G401 (cell line): ENCODE results near the gene AFF2. TPM values are rescaled to one million over a fixed set of nuclear protein-coding genes. Genes with fewer than 3 reads are reported as not detected.

Experiments used
- DNase-seq: peaks from one replicate; pipeline ENCODE4 v3.0.0-alpha.2; 2015; ENCODE audit warnings: low spot score
- in situ Hi-C: cut with HindIII; loops from 2 replicates; pipeline ENCODE4 v1.10.0; 2016; ENCODE audit warnings: low sequenced_read_pairs, mixed read lengths
- total RNA-seq: library from RNA; depleted of rRNA; stranded (reverse); fragments of >200 nt; shearing (Covaris generic); gene quantifications from 2 replicates; pipeline ENCODE4 v1.2.3, GENCODE V29; 2014

Gene AFF2
- total RNA-seq, 1 experiment from 2014 or later, result 0.58 TPM

DNA sequence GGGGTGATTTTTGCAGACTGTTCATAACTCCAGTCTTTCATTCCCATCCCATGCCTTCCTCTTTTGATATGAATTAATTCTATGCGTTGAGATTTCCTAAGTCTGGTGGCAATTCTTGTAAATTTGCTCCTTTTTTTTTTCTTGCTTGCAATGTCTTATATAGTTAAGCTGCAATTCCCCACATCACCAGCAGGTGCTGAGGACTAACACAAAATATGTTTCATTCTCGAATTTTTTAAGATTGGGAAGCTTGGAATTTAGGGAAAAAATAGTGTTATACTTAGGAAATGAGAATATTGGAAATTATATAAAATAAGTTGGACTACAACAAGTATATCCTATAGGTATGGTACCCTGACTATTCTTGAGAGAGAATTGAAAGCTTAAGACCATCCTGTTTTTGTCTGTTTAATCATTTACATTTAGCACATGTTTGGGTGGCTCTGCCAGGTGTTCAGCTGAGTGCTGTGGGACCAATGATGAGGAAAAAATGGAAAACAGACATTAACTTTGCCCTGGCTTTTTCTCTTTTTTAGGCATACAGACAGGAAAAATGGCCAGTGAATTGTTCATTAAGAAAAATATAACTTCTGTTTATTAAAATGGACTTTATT, 30.2 kb downstream of the AFF2 start:
- in situ Hi-C loops, result no loop called here
- DNase-seq, result no peak

DNA sequence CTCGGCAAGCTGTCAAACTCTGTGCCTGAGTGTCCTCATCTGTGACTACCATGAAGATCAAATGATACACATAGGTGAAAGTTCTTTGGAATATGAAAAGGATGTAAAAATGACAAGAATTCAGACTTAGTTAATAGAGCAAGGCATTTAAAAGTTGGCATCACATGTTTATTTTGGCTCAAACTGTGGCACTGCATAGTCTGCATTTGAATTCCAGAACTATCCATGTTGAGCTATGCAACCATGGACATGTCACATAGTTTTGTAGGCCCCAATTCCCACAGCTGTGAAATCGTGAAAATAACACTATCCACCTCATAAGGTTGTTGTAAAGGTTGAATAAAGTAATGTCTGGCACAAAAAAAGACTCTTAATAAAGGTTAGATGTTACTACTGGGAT, 33.9 kb downstream of the AFF2 start:
- DNase-seq, result no peak
- in situ Hi-C loops, result no loop called here

DNA sequence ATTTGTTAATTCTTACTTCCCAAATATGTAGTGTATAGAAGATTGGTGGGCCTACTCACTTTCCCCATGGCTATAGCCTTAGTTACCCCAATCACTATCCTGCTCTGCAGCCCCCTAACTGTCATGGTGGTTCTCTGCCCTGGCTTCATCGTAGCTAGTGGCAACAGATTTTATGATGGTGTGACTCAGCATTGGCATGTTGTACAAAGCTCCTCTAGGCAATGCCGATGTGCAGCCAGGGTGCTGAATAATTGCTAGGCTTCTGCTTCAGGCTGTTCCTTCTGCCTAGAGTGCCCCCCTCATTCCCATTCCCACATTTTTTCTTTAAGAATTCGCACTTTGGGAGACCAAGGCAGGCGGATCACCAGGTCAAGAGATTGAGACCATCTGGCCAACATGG, 35.2 kb downstream of the AFF2 start:
- no peak for DNase-seq

DNA sequence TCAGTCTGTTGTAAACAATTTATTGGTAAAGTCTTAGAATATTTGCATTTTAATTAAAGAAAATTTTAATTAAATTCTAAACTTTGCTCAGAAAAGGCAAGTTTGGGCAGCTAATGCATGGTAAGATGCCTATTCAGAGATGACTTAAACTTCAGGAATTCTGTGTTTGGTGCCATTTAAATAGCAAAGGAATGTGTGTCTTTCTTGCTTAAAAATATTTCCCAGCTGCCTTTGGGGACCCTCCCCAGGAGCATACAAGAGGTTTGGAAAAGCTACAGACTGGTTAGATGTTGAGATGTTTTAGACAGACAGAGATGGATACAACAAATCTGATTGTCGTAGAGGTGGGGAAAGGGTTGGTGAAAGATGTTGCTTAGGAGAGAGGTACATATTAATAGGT, 36.5 kb downstream of the AFF2 start:
- in situ Hi-C loops, result no loop called here
- DNase-seq, result no peak

More for the DNA sequence above, 35.2 kb downstream of the AFF2 start:
- in situ Hi-C loops, result no loop called here

DNA sequence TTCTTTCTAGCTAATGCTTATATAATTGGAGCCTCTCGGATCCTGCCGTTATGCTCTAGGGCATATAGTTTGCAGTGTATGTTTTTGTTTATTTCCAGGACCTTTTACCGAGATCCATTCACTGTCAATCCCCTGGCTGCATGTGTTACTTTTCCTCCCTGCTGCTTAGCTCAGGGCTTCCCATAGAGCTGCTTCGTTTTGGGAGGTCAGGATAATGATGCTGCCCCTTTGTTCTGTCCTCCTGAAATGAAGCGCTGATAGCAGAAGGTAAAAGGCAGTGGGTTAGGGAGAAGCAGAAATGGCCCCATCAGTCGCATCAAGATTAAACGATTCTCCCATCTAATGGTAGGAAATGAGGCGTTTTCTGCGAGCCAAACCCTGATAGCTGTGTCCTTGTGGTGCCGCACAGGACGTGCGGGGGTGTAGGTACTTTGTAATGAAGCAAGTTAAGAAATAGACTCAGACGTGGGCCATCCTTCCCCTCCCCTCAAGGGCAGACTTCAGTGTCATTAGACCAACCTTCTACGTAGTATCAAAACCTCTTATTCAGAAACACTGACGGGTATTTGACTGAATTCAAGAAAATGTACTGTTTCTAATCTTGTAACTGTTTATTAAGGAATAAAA, 37.3 kb downstream of the AFF2 start:
- in situ Hi-C loops, result no loop called here
- no peak for DNase-seq

DNA sequence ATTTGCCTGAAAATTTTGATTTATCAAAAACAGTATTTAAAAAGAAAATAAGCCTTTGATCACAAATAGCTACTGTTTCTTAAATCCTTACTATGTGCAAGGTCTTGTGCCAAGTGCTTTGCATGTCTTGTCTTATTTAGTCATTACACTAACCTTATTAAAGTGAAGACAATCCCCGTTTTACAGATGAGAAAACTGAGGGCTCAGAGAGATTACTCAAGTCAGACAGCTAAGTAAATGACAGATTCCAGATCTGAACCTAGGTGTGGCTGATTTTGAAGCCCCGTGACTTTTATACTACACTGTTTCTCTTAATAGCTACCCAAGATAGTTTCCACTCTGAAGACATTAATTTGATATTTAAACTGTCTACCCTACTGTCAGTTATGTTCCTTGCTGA, 38.2 kb downstream of the AFF2 start:
- no peak for DNase-seq
- in situ Hi-C loops, result no loop called here

DNA sequence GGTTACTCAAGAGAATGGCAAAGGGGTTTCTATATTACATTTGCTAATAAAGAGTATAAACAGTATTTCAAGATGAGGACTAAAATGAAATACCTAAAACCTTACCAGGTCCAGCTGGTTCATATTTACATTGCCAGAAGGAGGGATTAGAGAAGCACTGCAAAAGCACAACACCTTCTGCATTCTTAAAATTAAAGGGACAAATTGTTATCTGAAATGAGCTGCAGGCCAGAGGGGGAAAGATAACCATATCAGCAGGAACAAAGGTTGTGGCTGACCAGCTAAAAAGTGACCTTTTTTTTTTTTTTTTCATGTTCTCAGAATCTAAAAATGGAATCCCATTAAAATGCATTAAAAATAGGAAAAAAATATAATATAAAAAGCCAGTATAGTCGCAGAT, 39.7 kb downstream of the AFF2 start:
- in situ Hi-C loops, result no loop called here
- no peak for DNase-seq

DNA sequence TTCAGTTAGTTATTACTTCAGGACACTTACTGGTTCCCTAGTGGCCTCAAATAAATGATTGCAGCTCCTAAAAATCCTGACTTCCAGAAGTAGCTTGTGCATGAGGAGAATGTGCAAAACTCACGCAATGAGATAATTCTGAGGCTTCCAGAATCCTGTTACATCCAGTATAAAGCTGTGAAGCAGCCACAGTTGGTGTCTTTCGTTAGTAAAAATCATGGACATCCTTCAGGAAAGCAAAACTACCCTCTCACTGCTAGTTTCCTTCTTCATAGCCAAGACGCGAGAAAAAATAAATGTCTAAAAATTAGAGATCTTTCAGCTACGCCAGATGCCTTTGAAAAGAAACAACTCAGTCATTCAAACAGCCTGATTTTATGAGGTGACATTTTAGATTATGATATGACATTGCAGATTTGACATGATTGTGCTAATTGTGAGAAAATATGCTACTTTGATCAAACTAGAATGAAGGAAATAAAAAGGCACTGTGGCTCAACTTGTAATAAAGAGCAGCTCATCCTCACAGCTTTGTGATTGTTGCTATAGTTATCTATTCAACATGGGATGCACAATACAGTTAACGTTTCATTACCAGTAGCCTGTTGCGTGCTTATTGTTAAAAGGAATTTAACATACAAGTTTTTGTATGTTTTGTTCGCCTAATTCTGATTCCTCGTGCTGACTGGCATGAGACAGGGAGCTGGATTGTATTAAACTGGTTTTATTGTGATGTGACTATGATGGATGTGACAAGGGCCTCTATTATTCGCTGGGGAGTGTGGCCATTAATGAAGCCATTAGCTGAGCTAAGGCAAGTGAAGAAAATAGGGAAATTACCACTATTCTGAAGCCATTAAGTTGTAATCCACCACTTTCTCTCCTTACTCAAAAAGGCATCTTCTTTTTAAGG, 40.5 kb downstream of the AFF2 start:
- in situ Hi-C loops, result no loop called here
- no peak for DNase-seq

DNA sequence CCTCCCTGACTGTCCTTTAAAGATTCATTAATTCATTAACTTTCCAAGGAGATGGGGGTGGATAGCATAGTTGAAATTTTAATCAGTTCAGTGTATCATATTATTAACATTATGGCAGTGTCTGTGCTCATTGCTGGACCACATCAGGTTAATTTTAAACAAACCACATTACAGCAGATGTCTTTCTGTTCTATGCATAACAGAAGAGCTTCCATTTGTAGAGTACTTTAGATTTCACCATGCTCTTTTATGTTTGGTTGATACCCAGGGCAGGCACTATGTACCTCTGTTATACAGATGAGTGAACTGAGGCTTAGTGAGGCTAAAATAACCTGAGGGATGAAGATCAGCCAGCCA, 41.1 kb downstream of the AFF2 start:
- in situ Hi-C loops, result no loop called here
- DNase-seq, result no peak

DNA sequence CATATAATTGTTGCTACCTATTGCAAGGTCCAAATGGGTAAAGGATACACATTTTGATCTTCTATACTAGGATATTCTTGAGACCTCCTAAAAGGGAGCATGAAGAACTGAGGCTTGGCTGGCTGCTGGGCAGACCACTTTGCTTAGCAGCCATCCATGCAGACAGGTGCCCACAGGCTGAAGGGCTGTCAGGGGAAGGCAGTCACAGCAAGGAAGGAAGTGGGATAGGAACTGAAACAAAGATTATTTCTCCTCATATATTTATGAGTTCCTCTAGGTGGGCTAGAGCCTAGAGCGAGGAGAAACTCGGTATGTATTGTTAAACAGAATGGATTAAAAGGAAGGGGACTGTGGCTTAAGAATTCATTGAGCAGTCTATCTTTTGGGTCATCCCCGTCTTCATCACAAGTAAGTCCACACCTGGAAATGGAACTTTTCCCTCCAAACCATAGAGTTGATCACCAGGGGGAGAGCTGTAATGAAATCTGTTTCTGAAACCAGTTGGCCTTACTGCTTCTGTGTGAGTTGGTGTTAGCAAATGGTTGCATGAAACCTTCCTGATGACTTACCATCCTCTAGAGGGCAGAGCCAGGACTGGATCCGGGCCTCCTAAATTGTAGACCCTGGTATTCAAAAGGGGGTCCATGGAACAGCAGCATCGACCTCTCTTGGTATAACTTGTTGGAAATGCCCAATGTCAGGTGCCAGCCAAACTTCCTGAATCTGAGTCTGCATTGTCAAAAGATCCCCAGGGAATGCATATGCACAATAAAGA, 42.3 kb downstream of the AFF2 start:
- in situ Hi-C loops, result no loop called here
- DNase-seq, result no peak

DNA sequence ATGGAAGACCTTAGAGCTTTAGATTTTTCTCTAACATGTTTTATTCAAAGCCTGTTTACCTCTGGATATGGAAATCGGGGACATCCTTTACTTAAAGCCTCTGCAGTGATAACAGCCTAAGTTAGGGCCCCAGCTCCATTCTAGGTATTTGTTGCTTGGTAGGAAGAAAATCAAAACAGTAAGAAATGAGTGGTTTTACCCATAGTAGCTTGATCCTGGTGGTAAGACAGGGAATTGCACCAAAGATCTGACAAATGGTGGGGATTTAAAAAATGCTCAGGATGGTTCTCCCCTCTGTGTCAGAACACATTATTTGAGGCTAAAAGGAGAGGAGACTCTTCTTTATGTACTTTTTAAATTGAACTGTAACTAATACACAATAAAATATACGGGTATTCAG, 52.4 kb downstream of the AFF2 start:
- no peak for DNase-seq
- in situ Hi-C loops, result no loop called here

DNA sequence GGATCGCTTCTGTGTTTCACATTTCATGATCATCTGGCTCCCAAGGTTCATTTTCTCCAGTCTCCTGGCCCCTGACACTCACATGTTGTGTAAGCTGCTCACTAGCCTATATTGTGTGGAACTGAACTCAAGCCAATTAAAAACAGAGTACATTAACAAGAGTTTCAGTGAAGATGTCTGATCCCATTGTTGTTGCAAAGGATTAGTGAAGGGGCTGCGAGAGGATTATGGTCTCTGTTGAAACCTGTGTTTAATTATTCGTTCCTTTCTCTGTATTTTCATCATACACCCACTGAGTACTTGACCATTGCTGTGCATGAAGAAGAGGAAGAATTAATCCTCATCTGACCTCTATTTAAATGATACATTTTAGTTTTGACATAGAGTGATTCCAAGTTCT, 54.7 kb downstream of the AFF2 start:
- in situ Hi-C loops, result no loop called here
- DNase-seq, result no peak

DNA sequence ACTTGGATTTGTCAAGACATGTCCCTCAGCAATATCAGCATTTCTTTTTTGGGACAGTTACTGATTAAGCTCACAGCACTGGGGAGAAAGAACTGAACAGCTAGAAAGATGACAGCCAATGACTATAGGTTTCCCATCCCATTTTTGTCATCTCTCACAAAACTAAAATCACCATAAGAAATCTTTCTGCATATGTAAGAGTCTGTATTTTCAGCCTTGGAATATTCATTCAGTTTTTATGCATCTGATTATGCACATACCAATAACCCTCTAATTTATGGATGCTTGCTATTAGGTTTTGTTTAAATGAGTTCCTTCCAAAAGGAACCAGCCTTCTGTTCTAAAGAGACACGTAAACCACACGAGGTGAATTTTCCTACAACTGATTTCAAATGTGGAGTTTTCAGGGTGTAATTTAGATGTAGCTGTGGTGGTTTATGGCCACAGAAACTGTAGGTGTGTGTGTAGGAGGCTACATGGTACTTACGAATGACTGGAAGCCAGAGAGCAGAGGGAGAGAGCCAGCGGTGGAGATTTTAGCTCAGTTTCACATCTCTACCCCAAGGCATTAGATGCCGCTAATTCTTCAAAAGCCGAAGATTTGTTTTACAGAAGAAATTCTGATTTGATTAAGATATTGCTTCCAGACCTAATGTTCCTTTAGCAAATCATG, 55.3 kb downstream of the AFF2 start:
- DNase-seq, result no peak
- in situ Hi-C loops, result no loop called here

DNA sequence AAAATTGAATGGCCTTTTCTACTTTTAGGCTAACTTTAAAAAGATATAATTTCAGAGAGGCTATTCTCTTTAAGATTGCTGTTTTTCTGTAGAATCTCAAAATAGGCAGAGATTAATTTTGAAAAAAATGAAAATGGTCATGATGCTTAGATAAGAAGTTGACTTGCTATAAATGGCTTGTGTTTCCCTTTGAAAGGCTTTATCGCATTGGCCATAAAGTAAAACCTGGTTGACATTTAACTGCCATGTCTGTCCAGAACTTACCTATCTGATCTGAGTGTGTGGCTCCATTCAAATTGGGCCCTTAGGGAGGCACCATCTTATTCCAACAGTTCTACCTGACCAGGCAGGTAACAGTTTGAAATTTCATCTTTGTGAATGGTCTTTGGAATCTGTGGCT, 56.1 kb downstream of the AFF2 start:
- in situ Hi-C loops, result no loop called here
- no peak for DNase-seq

DNA sequence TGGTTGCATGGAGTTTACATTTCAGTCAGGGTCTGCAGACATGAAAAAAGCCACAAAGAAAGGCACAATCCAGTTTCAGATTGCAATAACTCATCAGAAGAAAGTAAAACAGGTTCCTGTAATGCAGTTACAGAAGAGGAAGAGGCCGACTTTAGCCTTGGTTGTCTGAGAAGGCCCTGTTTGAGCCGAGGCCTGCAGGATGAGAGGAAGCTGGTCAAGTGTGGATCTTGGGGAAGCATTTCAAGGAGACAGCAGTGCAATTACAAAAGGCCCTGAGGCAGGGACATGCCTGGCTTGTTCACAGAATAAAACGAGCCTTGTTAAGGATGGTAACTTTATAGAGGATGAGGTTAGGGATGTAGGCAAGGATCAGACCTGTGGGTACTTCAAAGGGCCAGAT, 62.4 kb downstream of the AFF2 start:
- no peak for DNase-seq
- in situ Hi-C loops, result no loop called here

DNA sequence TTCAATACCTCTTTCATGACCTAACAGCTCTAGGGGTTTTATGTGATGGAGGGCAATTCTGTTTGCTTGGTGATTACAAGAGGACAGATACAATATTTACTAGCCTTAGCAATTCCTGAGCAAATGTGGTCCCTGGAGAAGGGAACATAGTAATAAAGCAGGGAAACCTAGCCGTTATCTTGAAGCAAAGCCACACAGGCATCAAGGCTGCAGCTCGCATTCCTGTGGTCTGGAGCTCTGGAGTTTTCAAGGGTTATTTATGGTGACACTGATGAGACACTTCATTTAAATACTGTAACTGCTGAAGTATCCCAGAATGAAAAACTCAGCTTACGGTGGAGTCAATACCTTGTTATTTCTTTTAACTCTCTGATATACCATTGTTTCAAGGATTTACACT, 66.8 kb downstream of the AFF2 start:
- no peak for DNase-seq
- in situ Hi-C loops, result no loop called here

DNA sequence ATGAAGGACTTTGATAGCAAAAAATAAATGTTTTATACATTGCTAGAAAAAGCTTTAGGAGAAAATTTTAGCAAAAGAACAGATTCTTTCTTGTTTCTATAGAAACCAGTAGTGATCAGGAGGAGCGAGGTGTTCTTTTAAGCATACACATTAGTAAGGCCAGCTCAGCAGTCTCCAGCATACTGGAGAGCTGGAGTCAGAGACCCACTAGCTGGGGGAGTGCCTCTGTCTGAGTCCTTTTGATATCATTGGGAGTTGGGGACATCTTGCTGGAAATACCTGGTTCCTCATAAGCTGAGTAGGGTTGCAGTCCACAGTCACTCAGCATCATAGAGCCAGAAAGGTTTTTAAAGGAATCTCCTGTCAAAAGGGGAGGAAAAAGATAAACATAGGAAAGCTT, 67.4 kb downstream of the AFF2 start:
- no peak for DNase-seq
- in situ Hi-C loops, result no loop called here

DNA sequence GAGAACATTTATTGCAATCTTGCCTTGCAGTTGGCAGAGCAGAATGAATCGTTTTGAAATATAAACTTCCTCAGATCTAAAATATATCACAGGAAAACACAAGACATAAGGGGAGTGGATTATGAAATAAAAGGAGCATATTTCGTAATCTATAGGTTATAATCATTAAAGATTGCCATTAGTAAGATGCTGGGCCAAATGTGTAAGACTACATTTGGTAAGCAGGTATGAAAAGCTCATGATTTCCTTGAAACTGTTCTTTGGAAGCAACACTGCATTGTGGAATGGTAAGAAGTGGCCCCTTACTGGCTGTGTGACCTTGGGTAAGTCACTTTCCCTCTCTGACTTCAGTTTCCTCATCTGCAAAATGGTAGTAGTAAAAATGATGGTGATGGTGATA, 68.3 kb downstream of the AFF2 start:
- DNase-seq, result no peak
- in situ Hi-C loops, result no loop called here

DNA sequence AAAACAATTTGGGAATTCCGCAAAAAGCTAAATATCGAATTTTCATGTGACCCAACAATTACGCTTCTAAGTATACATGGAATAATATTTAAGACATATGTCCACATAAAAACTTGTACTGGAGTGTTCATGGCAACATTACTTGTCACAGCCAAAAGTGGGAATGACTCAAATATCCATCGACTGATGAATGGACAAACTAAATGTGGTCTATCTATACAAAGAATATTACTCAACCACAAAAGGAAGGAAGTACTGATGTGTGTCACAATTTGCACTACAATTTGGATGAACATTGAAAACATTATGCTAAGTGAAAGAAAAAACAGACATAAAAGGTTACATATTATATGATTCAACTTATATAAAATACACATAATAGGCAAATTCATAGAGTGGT, 71.9 kb downstream of the AFF2 start:
- in situ Hi-C loops, result no loop called here
- no peak for DNase-seq
